ENCODE data around the gene GJB4. TPM values are rescaled to one million over a fixed set of nuclear protein-coding genes. Genes with fewer than 3 reads are reported as not detected.

Gene GJB4
- total RNA-seq (0.42 TPM), polyA plus RNA-seq (0.84 TPM)
- long read RNA-seq, donor 1 = 0 reads
- long read RNA-seq, donor 2 = 0 reads
- long read RNA-seq, donor 3, partial matches to known transcripts = 0 of 1 reads
- long read RNA-seq, donor 3, other reads (novel, unspliced or antisense) = 0 of 1 reads
- long read RNA-seq, donor 4 = 0 reads
- long read RNA-seq, donor 5, partial matches to known transcripts = 0 of 1 reads
- long read RNA-seq, donor 5, other reads (novel, unspliced or antisense) = 0 of 1 reads
- long read RNA-seq, donor 6 = 0 reads
- long read RNA-seq, donor 7 = 0 reads
- long read RNA-seq, donor 8 = 0 reads
- long read RNA-seq, donor 9 = 0 reads
- long read RNA-seq, donor 10 = 0 reads

DNA sequence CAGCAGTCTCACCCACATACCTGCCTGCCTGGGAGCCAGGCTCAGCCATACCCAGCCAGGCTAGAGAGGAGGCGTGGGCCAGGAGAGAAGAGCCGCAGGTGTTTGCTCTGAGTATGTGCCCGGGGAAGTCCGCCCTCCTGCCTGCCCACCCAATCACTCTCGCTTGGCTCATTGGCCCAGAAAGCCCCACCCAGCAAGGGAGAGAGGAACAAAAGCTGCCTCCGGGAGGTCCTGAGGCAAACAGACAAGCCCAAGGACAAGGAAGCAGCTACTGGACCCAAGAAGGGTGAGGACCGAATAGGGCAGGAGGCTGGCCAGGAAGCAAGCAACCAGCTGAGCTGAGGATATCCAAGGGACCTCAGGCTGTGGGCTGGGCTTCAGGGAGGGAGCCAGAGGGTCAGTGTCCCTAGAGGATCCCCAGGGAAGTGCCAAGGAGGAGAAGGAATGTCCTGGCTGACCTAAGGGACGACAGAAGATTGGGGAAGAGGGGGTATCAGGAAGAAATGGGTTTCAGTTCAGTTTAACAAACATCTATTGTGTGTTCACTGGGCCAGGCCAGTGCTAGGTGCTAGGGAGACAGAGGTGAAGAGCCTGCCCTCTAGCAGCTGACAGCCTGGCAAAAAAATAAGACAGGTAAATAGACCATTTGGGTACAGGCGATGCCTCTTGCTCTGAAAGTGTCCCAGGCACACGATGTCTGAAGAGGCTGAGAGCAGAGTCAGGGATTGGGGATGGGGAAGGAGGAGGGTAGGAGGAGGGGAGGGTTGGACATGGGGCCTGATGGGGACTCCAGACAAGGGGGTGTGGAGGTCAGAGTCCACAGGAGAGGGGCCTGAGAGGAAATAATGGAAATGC, at the start of gene GJB4:
Gene GJB4 (plus strand): TSS at position 238 of the 855 bp plus-strand sequence. CDS start 1,515 bp downstream, outside the sequence.
- Histone ChIP-seq H3K27me3 (ENCODE audit: control insufficient read depth in 2 of 2, insufficient read depth in 1 of 2, low read length in 1 of 2) (no peaks in the 10 kb centered on the region), H3K9me3 (ENCODE audit: control insufficient read depth in 2 of 2, insufficient read depth in 1 of 2, low read length in 1 of 2) (no peaks in the 10 kb centered on the region), H3K27ac (ENCODE audit: low read depth in 1 of 2, low read length in 1 of 2) (no peak within 1 kb of the TSS), H3K4me3 (ENCODE audit: low read length in 2 of 2) (no peak within 1 kb of the TSS), H3K4me1 (ENCODE audit: control insufficient read depth in 2 of 2, insufficient read depth in 2 of 2, low read length in 2 of 2) (peaks cover 0 to under 1% of the 10 kb centered on the region in 2 donors), H3K36me3 (ENCODE audit: control insufficient read depth in 2 of 2, insufficient read depth in 2 of 2, low read length in 1 of 2) (no peaks in the 10 kb centered on the region)
- 83% methylated on average over 10 of the region's 10 CpGs for WGBS
- no peak for DNase-seq (ENCODE audit: low read depth in 6 of 9, low spot score in 9 of 9)

DNA sequence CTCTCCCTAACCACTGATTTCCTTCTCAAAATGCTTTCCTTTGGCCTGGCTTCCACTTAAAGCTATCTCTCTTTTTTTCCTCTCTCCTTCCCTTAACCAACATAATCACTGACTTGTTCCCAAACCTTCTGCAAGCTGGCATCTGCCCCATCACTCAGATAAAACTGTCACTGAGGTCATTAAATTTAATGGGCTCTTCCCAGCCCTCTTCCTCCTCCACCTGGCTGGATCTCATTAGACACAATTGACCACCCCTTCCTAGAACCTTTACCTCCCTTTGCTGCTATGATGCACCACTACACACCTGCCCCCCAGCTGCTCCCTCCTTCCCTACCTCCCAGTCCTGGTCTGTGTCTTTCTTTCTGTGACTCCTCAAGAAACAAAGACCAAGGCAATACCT, 48.7 kb upstream of the GJB4 start:
- H3K9me3 ChIP-seq (ENCODE audit: control insufficient read depth in 2 of 2, insufficient read depth in 1 of 2, low read length in 1 of 2) = no peaks in the 10 kb centered on the region

DNA sequence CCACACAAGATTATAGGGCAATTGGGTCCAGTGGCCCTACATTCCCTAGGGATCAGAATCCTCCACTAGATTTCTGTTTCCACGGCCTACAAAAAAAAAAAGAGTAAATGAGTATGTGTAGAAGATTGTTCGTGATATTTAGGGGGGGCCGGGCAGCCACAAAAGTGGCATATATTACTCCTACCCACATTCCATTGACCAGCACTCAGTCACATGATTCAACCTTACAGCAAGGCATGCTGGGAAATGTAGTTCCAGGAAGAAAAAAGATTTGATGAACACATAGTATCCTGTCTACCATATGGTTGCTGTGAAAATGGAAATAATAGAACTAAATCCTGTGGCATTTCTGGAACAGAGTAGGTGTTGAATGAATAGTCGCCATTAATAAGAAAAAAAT, 48.1 kb upstream of the GJB4 start:
- Histone ChIP-seq H3K4me1 (ENCODE audit: control insufficient read depth in 2 of 2, insufficient read depth in 2 of 2, low read length in 2 of 2) (no peaks in the 10 kb centered on the region), H3K36me3 (ENCODE audit: control insufficient read depth in 2 of 2, insufficient read depth in 2 of 2, low read length in 1 of 2) (no peaks in the 10 kb centered on the region), H3K27ac (ENCODE audit: low read depth in 1 of 2, low read length in 1 of 2) (no peak overlapping the region), H3K27me3 (ENCODE audit: control insufficient read depth in 2 of 2, insufficient read depth in 1 of 2, low read length in 1 of 2) (no peaks in the 10 kb centered on the region), H3K9me3 (ENCODE audit: control insufficient read depth in 2 of 2, insufficient read depth in 1 of 2, low read length in 1 of 2) (no peaks in the 10 kb centered on the region), H3K4me3 (ENCODE audit: low read length in 2 of 2) (no peak overlapping the region)
- no peak for DNase-seq (ENCODE audit: low read depth in 6 of 9, low spot score in 9 of 9)
- WGBS = 79% methylated on average over 4 of the region's 4 CpGs

More for the DNA sequence above, 48.7 kb upstream of the GJB4 start:
- DNase-seq (ENCODE audit: low read depth in 6 of 9, low spot score in 9 of 9) = no peak
- no peaks in the 10 kb centered on the region for H3K27me3 ChIP-seq (ENCODE audit: control insufficient read depth in 2 of 2, insufficient read depth in 1 of 2, low read length in 1 of 2)
- H3K4me3 ChIP-seq (ENCODE audit: low read length in 2 of 2) = no peak overlapping the region
- H3K36me3 ChIP-seq (ENCODE audit: control insufficient read depth in 2 of 2, insufficient read depth in 2 of 2, low read length in 1 of 2) = no peaks in the 10 kb centered on the region
- no peaks in the 10 kb centered on the region for H3K4me1 ChIP-seq (ENCODE audit: control insufficient read depth in 2 of 2, insufficient read depth in 2 of 2, low read length in 2 of 2)
- no peak overlapping the region for H3K27ac ChIP-seq (ENCODE audit: low read depth in 1 of 2, low read length in 1 of 2)

DNA sequence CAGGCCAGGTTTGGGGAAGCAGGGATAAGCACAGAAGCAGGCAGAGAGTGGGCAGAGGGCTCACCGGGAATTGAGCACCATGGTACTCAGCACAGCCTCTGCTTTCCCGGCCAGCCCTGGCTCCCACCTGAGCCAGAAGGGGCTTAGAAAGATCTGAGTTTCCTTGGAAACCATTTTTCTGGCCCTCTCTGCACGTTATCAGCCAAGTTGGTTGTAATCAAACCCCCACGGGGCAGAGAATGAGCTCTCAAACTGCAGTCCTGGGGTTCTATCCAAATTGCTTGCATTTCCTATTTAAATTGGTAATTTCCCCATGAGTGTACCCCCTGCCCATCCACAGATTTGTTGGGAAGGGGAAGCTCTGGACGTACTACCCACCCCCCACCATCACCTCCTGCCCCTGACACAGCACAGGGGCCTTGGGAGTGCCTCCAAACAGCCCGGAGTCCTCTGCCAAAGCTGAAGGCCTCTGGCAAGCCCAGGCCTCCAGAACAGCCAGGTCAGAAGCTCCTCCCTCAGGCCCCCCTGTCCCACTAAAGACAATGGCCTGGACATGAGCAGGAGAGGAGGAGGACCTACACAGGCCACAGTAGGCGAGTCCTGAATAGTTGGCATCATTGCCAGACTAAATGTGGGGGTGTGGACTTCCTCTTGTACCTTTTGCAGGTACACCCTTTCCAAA, 47.4 kb upstream of the GJB4 start:
- DNase-seq (ENCODE audit: low read depth in 6 of 9, low spot score in 9 of 9) = no peak
- H3K4me1 ChIP-seq (ENCODE audit: control insufficient read depth in 2 of 2, insufficient read depth in 2 of 2, low read length in 2 of 2) = no peaks in the 10 kb centered on the region
- no peaks in the 10 kb centered on the region for H3K9me3 ChIP-seq (ENCODE audit: control insufficient read depth in 2 of 2, insufficient read depth in 1 of 2, low read length in 1 of 2)
- no peaks in the 10 kb centered on the region for H3K36me3 ChIP-seq (ENCODE audit: control insufficient read depth in 2 of 2, insufficient read depth in 2 of 2, low read length in 1 of 2)
- no peak overlapping the region for H3K27ac ChIP-seq (ENCODE audit: low read depth in 1 of 2, low read length in 1 of 2)
- no peaks in the 10 kb centered on the region for H3K27me3 ChIP-seq (ENCODE audit: control insufficient read depth in 2 of 2, insufficient read depth in 1 of 2, low read length in 1 of 2)
- no peak overlapping the region for H3K4me3 ChIP-seq (ENCODE audit: low read length in 2 of 2)
- 85% methylated on average over 7 of the region's 7 CpGs for WGBS

DNA sequence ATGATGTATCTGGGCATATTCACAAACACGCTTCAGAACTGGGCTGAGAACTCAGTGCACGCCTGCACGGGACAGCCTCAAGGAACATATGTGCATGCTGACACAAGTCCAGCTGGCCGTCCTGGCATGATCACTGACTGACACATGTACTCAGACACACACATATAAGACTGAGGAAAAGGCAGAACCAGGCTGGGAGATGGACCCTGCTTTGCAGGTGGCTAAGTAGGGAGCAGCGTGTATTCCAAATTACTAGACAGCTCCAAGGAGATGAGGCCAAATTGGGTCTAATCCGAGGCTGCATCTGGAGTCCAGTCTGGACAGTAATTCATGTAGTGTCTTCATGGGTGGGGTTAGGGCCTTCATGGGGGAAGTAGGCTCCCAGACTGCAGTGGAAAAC, 46.1 kb upstream of the GJB4 start:
- WGBS = 95% methylated on average over 6 of the region's 6 CpGs
- DNase-seq (ENCODE audit: low read depth in 6 of 9, low spot score in 9 of 9) = no peak
- H3K36me3 ChIP-seq (ENCODE audit: control insufficient read depth in 2 of 2, insufficient read depth in 2 of 2, low read length in 1 of 2) = no peaks in the 10 kb centered on the region

DNA sequence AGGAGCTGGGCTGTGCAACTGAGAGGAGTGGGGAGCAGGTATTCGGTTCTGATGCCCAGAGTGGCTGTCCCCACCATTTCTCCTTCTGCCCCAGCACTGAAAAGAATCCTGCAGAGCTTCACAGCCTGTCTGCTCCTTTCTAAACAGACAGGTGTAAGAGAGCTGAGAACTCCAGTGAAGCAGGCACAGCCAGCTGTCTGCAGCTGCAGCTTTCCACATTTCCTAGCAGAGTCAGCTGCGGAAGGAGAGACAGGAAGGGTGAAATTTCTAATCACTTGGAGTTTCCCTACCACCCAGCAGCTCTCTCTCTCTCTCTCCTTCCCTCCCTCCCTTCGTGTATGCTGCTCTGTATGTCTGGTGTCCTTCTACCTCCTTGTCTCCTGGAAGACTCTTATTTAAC, 45.2 kb upstream of the GJB4 start:
- Histone ChIP-seq H3K36me3 (ENCODE audit: control insufficient read depth in 2 of 2, insufficient read depth in 2 of 2, low read length in 1 of 2) (no peaks in the 10 kb centered on the region), H3K27ac (ENCODE audit: low read depth in 1 of 2, low read length in 1 of 2) (no peak overlapping the region), H3K4me1 (ENCODE audit: control insufficient read depth in 2 of 2, insufficient read depth in 2 of 2, low read length in 2 of 2) (no peaks in the 10 kb centered on the region), H3K9me3 (ENCODE audit: control insufficient read depth in 2 of 2, insufficient read depth in 1 of 2, low read length in 1 of 2) (no peaks in the 10 kb centered on the region), H3K4me3 (ENCODE audit: low read length in 2 of 2) (no peak overlapping the region), H3K27me3 (ENCODE audit: control insufficient read depth in 2 of 2, insufficient read depth in 1 of 2, low read length in 1 of 2) (no peaks in the 10 kb centered on the region)
- no peak for DNase-seq (ENCODE audit: low read depth in 6 of 9, low spot score in 9 of 9)
- WGBS = 51% methylated on average over 3 of the region's 3 CpGs

More for the DNA sequence above, 46.1 kb upstream of the GJB4 start:
- Histone ChIP-seq H3K27ac (ENCODE audit: low read depth in 1 of 2, low read length in 1 of 2) (no peak overlapping the region), H3K27me3 (ENCODE audit: control insufficient read depth in 2 of 2, insufficient read depth in 1 of 2, low read length in 1 of 2) (no peaks in the 10 kb centered on the region), H3K9me3 (ENCODE audit: control insufficient read depth in 2 of 2, insufficient read depth in 1 of 2, low read length in 1 of 2) (no peaks in the 10 kb centered on the region), H3K4me1 (ENCODE audit: control insufficient read depth in 2 of 2, insufficient read depth in 2 of 2, low read length in 2 of 2) (no peaks in the 10 kb centered on the region), H3K4me3 (ENCODE audit: low read length in 2 of 2) (no peak overlapping the region)

DNA sequence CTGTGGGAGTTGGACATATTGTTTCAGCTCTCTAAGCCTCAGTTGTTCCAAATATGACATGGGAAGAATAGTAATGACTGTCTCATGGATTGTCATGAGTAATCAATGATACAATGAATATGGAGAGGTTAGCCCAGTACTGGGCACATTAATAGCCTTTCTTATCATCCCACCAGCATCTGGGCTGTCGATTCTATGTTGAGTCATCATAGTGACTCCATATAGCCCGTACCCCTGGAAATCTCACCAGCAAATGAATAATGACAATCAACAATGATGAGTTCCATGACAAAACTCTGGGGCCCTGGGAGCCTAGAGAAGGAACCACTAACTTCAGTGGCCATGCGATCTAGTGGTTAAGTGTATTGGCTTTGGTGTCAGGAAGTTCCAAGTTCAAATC, 44.4 kb upstream of the GJB4 start:
- no peaks in the 10 kb centered on the region for H3K36me3 ChIP-seq (ENCODE audit: control insufficient read depth in 2 of 2, insufficient read depth in 2 of 2, low read length in 1 of 2)
- no peak for DNase-seq (ENCODE audit: low read depth in 6 of 9, low spot score in 9 of 9)
- WGBS = 92% methylated on average over 3 of the region's 3 CpGs

DNA sequence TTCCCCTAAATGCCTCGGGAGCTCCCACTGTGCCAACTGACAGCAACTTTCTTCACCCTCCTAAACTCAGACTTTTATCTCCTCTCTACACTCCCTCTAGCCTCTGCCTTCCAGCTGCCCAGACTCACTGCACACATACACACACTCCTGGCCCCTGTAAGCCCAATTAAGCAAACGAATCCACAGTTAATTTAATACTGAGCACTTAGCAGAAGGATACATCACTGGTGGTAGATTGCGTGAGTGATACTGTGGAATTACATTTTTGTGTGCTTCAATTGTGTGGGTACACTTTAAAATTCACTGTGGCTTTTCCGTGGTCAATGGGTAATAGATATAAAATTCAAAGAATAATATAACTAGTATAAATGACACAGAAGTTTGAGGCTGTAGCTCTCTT, 38.3 kb upstream of the GJB4 start:
- 84% methylated on average over 4 of the region's 4 CpGs for WGBS

More for the DNA sequence above, 44.4 kb upstream of the GJB4 start:
- no peak overlapping the region for H3K27ac ChIP-seq (ENCODE audit: low read depth in 1 of 2, low read length in 1 of 2)
- H3K4me3 ChIP-seq (ENCODE audit: low read length in 2 of 2) = no peak overlapping the region
- H3K9me3 ChIP-seq (ENCODE audit: control insufficient read depth in 2 of 2, insufficient read depth in 1 of 2, low read length in 1 of 2) = no peaks in the 10 kb centered on the region
- no peaks in the 10 kb centered on the region for H3K4me1 ChIP-seq (ENCODE audit: control insufficient read depth in 2 of 2, insufficient read depth in 2 of 2, low read length in 2 of 2)
- H3K27me3 ChIP-seq (ENCODE audit: control insufficient read depth in 2 of 2, insufficient read depth in 1 of 2, low read length in 1 of 2) = no peaks in the 10 kb centered on the region

More for the DNA sequence above, 38.3 kb upstream of the GJB4 start:
- DNase-seq (ENCODE audit: low read depth in 6 of 9, low spot score in 9 of 9) = no peak
- Histone ChIP-seq H3K36me3 (ENCODE audit: control insufficient read depth in 2 of 2, insufficient read depth in 2 of 2, low read length in 1 of 2) (no peaks in the 10 kb centered on the region), H3K4me3 (ENCODE audit: low read length in 2 of 2) (no peak overlapping the region), H3K4me1 (ENCODE audit: control insufficient read depth in 2 of 2, insufficient read depth in 2 of 2, low read length in 2 of 2) (no peaks in the 10 kb centered on the region), H3K27me3 (ENCODE audit: control insufficient read depth in 2 of 2, insufficient read depth in 1 of 2, low read length in 1 of 2) (no peaks in the 10 kb centered on the region), H3K27ac (ENCODE audit: low read depth in 1 of 2, low read length in 1 of 2) (no peak overlapping the region), H3K9me3 (ENCODE audit: control insufficient read depth in 2 of 2, insufficient read depth in 1 of 2, low read length in 1 of 2) (no peaks in the 10 kb centered on the region)
